ENCODE data around the gene ANGPTL8.

ANGPTL8 gene

GRCh38 chr19:11239377-11240000, at the start of gene ANGPTL8:
Gene ANGPTL8, plus strand, starts transcription at chr19:11239619. Its CDS starts 19 bp downstream, at chr19:11239638.
- no peak for DNase-seq (ENCODE audit: low read depth)

- DNase-seq (ENCODE audit: low read depth) = no peak
Measured at GRCh38 chr19:11190501-11190900, 48.9 kb upstream of the ANGPTL8 start.

GRCh38 chr19:11191273-11191755, 48.1 kb upstream of the ANGPTL8 start:
- DNase-seq (ENCODE audit: low read depth) = peak; percentile 66

GRCh38 chr19:11191934-11192333, 47.5 kb upstream of the ANGPTL8 start:
- DNase-seq (ENCODE audit: low read depth) = no peak

GRCh38 chr19:11192957-11193939, 46.2 kb upstream of the ANGPTL8 start:
- DNase-seq (ENCODE audit: low read depth) = no peak

- no peak for DNase-seq (ENCODE audit: low read depth)
Measured at GRCh38 chr19:11194173-11194572, 45.2 kb upstream of the ANGPTL8 start.

GRCh38 chr19:11194656-11195558, 44.5 kb upstream of the ANGPTL8 start:
- no peak for DNase-seq (ENCODE audit: low read depth)

GRCh38 chr19:11195681-11196080, 43.7 kb upstream of the ANGPTL8 start:
- DNase-seq (ENCODE audit: low read depth) = no peak

- no peak for DNase-seq (ENCODE audit: low read depth)
Measured at GRCh38 chr19:11196406-11197287, 42.8 kb upstream of the ANGPTL8 start.

GRCh38 chr19:11197291-11198174, 41.9 kb upstream of the ANGPTL8 start, which contains the start of gene KANK2:
Gene KANK2, minus strand, starts transcription at chr19:11197545. Its CDS starts 3,034 bp downstream, at chr19:11194511.
- peak; percentile 23 for DNase-seq (ENCODE audit: low read depth)

- DNase-seq (ENCODE audit: low read depth) = no peak
Measured at GRCh38 chr19:11198175-11198534, 41.3 kb upstream of the ANGPTL8 start.

GRCh38 chr19:11198769-11199424, 40.5 kb upstream of the ANGPTL8 start:
- DNase-seq (ENCODE audit: low read depth) = no peak

GRCh38 chr19:11199517-11199916, 39.9 kb upstream of the ANGPTL8 start:
- DNase-seq (ENCODE audit: low read depth) = no peak

GRCh38 chr19:11200015-11200574, 39.3 kb upstream of the ANGPTL8 start:
- no peak for DNase-seq (ENCODE audit: low read depth)

GRCh38 chr19:11200931-11201330, 38.5 kb upstream of the ANGPTL8 start:
- no peak for DNase-seq (ENCODE audit: low read depth)

- DNase-seq (ENCODE audit: low read depth) = no peak
Measured at GRCh38 chr19:11201791-11202190, 37.6 kb upstream of the ANGPTL8 start.

- no peak for DNase-seq (ENCODE audit: low read depth)
Measured at GRCh38 chr19:11202488-11203193, 36.8 kb upstream of the ANGPTL8 start.
